K562 (cell line): ENCODE results near the gene TRIP6. TPM values are rescaled to one million over a fixed set of nuclear protein-coding genes. Genes with fewer than 3 reads are reported as not detected.

Experiments used
- ATF1 ChIP-seq, 2 experiments: fragments of 450-650 bp in 1 of 2; IDR thresholded peaks; 2 replicates each; pipeline ENCODE4 v1.6.1; 2016; ENCODE audit warnings: missing compliant biosample characterization in 1 of 2, missing genetic modification characterization in 1 of 2
- BACH1 ChIP-seq: fragments of 200-800 bp; sonication (Bioruptor generic); IDR thresholded peaks from 2 replicates; pipeline ENCODE4 v1.6.1; 2016; ENCODE audit warnings: missing genetic modification characterization, missing compliant biosample characterization
- CBFA2T2 ChIP-seq: fragments of 450-650 bp; conservative IDR thresholded peaks from 2 replicates; pipeline ENCODE4 v1.6.1; 2017; ENCODE audit warnings: mild to moderate bottlenecking
- CBFA2T3 ChIP-seq: fragments of 450-650 bp; IDR thresholded peaks from 2 replicates; pipeline ENCODE4 v1.6.1; 2017
- LEF1 ChIP-seq: fragments of 450-650 bp; IDR thresholded peaks from 2 replicates; pipeline ENCODE4 v1.6.1; 2016; ENCODE audit warnings: mild to moderate bottlenecking
- MAFG ChIP-seq: fragments of 450-650 bp; conservative IDR thresholded peaks from 2 replicates; pipeline ENCODE4 v1.6.1; 2016; ENCODE audit warnings: missing genetic modification characterization, missing compliant biosample characterization
- POLR2B ChIP-seq: fragments of 450-650 bp; IDR thresholded peaks from 2 replicates; pipeline ENCODE4 v1.6.1; 2018; ENCODE audit warnings: low read depth; ENCODE audit not compliant: partially characterized antibody
- RB1 ChIP-seq: fragments of 450-650 bp; IDR thresholded peaks from 2 replicates; pipeline ENCODE4 v1.6.1; 2017; ENCODE audit warnings: low read depth, mild to moderate bottlenecking
- TAF15 ChIP-seq: fragments of 200-400 bp; formaldehyde crosslinking; IDR thresholded peaks from 2 replicates; pipeline ENCODE4 v1.6.1; 2017; ENCODE audit warnings: mild to moderate bottlenecking, low read depth, low read length, moderate library complexity
- ZNF398 ChIP-seq: fragments of 250-450 bp; sonication (Bioruptor Pico); IDR thresholded peaks from 2 replicates; pipeline ENCODE4 v1.8.0; 2021; ENCODE audit warnings: moderate library complexity, mild to moderate bottlenecking, inconsistent platforms
- ZNF589 ChIP-seq: fragments of 200-800 bp; sonication (Bioruptor generic); IDR thresholded peaks from 2 replicates; pipeline ENCODE4 v1.6.1; 2016; ENCODE audit warnings: low read depth, missing genetic modification characterization, missing compliant biosample characterization
- polyA plus RNA-seq, 8 experiments: library from polyadenylated mRNA; depleted of rRNA in 4 of 8; stranded (reverse) in 5 of 8; unstranded in 3 of 8; fragments of >200 nt; fragmentation: Nextera tagmentation in 2 of 8; fragmentation: Illumina TruSeq in 1 of 8; extraction: Ambion mirVana in 2 of 8; extraction: Trizol in 1 of 8; gene quantifications; 2 replicates each; pipeline versions ENCODE4 v1.2.1 to v1.2.3, GENCODE V29; 2011 to 2014; ENCODE audit warnings: inconsistent platforms in 1 of 8, missing spikeins in 1 of 8
- total RNA-seq, 7 experiments: library from RNA; depleted of rRNA in 6 of 7; stranded (reverse); fragments of >200 nt in 6 of 7; fragmentation: Illumina TruSeq in 2 of 7; extraction: Trizol in 2 of 7; gene quantifications; 2 replicates each; pipeline versions ENCODE4 v1.2.1 to v1.2.3, GENCODE V29; 2011 to 2021; ENCODE audit warnings: low replicate concordance in 1 of 7
- TF ChIP-seq, protein P1 (sequence below): fragments of 200-800 bp; sonication (Bioruptor generic); IDR thresholded peaks from 2 replicates; pipeline ENCODE4 v1.6.1; 2017; ENCODE audit warnings: missing genetic modification characterization, missing compliant biosample characterization
- TF ChIP-seq, protein P2 (sequence below): fragments of 250-450 bp; sonication (Bioruptor Pico); IDR thresholded peaks from 2 replicates; pipeline ENCODE4 v1.5.0; 2021
- TF ChIP-seq, protein P3 (sequence below): sonication (generic); formaldehyde crosslinking; IDR thresholded peaks from 2 replicates; pipeline ENCODE4 v1.8.1; 2022; ENCODE audit warnings: missing genetic modification reagents
- TF ChIP-seq, protein P4 (sequence below): fragments of 450-650 bp; formaldehyde crosslinking; IDR thresholded peaks from 2 replicates; pipeline ENCODE4 v1.4.0; 2020; ENCODE audit warnings: mild to moderate bottlenecking, moderate library complexity
- TF ChIP-seq, protein P5 (sequence below): fragments of 450-650 bp; IDR thresholded peaks from 2 replicates; pipeline ENCODE4 v1.6.1; 2018; ENCODE audit not compliant: partially characterized antibody

TRIP6 gene
- total and polyA plus RNA-seq, 9 of the 15 experiments (the other 6 are each of a cell fraction or from before 2014, with no cell fraction given), result 5.9 to 141 (median 54.0) TPM

- TF ChIP-seq RB1 (peak; percentile 40), TAF15 (no peak), BACH1 (tag) (no peak), ZNF589 (peak; percentile 96), ATF1 (CRISPR knock-in tag; IDR thresholded peaks at IDR 0.05) (peak; percentile 83), ATF1 (tag; IDR thresholded peaks at IDR 0.05) (peak; percentile 99), MAFG (peak; percentile 64), CBFA2T2 (peak; percentile 87), POLR2B (peak; percentile 74), LEF1 (peak; percentile 77), CBFA2T3 (peak; percentile 45), ZNF398 (CRISPR knock-in tag) (no peak)
- TF ChIP-seq, protein P1, sequence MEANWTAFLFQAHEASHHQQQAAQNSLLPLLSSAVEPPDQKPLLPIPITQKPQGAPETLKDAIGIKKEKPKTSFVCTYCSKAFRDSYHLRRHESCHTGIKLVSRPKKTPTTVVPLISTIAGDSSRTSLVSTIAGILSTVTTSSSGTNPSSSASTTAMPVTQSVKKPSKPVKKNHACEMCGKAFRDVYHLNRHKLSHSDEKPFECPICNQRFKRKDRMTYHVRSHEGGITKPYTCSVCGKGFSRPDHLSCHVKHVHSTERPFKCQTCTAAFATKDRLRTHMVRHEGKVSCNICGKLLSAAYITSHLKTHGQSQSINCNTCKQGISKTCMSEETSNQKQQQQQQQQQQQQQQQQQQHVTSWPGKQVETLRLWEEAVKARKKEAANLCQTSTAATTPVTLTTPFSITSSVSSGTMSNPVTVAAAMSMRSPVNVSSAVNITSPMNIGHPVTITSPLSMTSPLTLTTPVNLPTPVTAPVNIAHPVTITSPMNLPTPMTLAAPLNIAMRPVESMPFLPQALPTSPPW (CRISPR knock-in tag), result peak; percentile 99
- TF ChIP-seq, protein P2, sequence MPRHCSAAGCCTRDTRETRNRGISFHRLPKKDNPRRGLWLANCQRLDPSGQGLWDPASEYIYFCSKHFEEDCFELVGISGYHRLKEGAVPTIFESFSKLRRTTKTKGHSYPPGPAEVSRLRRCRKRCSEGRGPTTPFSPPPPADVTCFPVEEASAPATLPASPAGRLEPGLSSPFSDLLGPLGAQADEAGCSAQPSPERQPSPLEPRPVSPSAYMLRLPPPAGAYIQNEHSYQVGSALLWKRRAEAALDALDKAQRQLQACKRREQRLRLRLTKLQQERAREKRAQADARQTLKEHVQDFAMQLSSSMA, result no peak
- TF ChIP-seq, protein P3, sequence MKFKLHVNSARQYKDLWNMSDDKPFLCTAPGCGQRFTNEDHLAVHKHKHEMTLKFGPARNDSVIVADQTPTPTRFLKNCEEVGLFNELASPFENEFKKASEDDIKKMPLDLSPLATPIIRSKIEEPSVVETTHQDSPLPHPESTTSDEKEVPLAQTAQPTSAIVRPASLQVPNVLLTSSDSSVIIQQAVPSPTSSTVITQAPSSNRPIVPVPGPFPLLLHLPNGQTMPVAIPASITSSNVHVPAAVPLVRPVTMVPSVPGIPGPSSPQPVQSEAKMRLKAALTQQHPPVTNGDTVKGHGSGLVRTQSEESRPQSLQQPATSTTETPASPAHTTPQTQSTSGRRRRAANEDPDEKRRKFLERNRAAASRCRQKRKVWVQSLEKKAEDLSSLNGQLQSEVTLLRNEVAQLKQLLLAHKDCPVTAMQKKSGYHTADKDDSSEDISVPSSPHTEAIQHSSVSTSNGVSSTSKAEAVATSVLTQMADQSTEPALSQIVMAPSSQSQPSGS (CRISPR knock-in tag), result peak; percentile 93; the same call in 1 of the 2 replicates
- TF ChIP-seq, protein P4, sequence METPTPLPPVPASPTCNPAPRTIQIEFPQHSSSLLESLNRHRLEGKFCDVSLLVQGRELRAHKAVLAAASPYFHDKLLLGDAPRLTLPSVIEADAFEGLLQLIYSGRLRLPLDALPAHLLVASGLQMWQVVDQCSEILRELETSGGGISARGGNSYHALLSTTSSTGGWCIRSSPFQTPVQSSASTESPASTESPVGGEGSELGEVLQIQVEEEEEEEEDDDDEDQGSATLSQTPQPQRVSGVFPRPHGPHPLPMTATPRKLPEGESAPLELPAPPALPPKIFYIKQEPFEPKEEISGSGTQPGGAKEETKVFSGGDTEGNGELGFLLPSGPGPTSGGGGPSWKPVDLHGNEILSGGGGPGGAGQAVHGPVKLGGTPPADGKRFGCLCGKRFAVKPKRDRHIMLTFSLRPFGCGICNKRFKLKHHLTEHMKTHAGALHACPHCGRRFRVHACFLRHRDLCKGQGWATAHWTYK (CRISPR knock-in tag), result no peak
- TF ChIP-seq, protein P5, sequence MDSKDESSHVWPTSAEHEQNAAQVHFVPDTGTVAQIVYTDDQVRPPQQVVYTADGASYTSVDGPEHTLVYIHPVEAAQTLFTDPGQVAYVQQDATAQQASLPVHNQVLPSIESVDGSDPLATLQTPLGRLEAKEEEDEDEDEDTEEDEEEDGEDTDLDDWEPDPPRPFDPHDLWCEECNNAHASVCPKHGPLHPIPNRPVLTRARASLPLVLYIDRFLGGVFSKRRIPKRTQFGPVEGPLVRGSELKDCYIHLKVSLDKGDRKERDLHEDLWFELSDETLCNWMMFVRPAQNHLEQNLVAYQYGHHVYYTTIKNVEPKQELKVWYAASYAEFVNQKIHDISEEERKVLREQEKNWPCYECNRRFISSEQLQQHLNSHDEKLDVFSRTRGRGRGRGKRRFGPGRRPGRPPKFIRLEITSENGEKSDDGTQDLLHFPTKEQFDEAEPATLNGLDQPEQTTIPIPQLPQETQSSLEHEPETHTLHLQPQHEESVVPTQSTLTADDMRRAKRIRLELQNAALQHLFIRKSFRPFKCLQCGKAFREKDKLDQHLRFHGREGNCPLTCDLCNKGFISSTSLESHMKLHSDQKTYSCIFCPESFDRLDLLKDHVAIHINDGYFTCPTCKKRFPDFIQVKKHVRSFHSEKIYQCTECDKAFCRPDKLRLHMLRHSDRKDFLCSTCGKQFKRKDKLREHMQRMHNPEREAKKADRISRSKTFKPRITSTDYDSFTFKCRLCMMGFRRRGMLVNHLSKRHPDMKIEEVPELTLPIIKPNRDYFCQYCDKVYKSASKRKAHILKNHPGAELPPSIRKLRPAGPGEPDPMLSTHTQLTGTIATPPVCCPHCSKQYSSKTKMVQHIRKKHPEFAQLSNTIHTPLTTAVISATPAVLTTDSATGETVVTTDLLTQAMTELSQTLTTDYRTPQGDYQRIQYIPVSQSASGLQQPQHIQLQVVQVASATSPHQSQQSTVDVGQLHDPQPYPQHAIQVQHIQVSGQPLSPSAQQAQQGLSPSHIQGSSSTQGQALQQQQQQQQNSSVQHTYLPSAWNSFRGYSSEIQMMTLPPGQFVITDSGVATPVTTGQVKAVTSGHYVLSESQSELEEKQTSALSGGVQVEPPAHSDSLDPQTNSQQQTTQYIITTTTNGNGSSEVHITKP, result peak; percentile 80
Measured at GRCh38 chr7:100867040-100867775, at the start of gene TRIP6 (continued).
